Renal cortical epithelial cell (primary cell): ENCODE measurements around the gene CSNK2A2. TPM values are rescaled to one million over a fixed set of nuclear protein-coding genes. Genes with fewer than 3 reads are reported as not detected.

Source experiments
- DNase-seq: peaks from one replicate; pipeline ENCODE4 v3.0.0-alpha.2; 2011; ENCODE audit warnings: low read depth
- total RNA-seq: library from RNA; depleted of rRNA; stranded (reverse); fragments of >200 nt; gene quantifications from 2 replicates; pipeline ENCODE4 v1.2.3, GENCODE V29; 2014

Gene CSNK2A2
- total RNA-seq, 1 donor from 2014 or later: 73.6 TPM

GRCh38 chr16:58138852-58139251 lies 59.1 kb downstream of the CSNK2A2 start:
- DNase-seq: no peak

DNA sequence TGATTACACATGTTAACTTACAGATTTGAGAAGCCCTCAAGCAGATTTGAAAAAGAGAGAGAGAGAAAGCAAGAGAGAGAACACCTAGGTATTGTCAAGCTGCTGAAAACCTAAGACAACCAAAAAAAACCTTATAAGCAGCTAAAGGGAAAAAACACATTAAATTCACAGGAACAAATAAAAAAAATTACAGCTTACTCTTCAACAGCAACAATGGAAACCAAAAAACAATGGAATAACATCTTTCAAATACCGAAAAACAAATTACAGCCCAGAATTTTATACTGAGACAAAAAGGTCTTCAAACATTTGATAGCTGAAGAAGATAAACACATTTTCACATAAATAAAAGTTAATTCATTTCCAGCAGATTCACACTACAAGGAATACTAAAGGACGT lies 60.3 kb downstream of the CSNK2A2 start:
- DNase-seq: no peak

GRCh38 chr16:58129097-58129936 lies 68.6 kb downstream of the CSNK2A2 start, which contains the start of gene CFAP20:
Gene CFAP20, minus strand, starts transcription at chr16:58129381. Its CDS starts 266 bp downstream, at chr16:58129115.
- peak; percentile 99 for DNase-seq

DNA sequence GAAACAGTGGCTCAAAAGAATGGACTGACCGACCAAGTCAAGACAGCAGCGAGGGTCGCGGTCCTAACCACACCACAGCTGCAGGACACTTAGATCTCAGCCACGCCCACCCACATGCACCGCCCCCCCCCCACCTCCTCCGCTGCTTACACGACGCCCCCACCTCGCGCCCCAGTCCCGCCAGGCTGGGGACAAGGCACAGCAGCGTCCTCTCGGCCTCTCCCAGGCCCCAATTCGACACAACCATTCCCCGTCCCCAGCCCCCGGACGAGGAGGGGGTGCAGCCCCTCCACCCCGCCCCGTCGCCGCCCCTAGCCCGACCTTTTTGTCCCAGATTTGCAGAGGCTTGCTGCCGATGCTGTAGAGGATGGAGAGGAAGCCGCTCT lies 69.2 kb downstream of the CSNK2A2 start:
- DNase-seq: no peak

GRCh38 chr16:58128181-58128631 lies 69.7 kb downstream of the CSNK2A2 start:
- no peak for DNase-seq

GRCh38 chr16:58127634-58128033 lies 70.3 kb downstream of the CSNK2A2 start:
- no peak for DNase-seq

DNA sequence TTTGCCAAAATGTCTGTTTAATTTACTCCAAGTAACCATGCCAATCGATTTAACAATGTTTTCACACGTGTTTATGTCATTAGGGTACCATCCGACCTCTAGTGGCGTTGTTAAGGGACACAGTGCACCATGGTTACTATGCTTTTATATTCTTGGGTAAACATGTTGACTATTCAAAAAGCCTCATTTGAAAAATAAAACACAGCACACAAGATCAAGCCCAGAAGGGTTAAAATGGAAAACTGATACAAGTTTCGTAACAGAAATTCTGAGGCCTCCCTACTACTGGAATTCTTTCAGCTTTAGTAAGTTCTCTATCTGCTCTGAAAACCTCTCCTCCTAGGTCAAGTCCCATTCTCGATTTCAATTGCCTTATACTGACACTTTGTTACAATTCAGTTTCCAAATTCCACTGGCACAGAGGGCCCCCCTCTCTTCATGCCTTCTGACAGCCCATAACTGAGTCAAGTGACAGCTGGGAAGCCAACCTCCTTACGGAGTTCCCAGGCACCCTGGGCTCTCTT lies 70.8 kb downstream of the CSNK2A2 start:
- DNase-seq: peak; percentile 82

DNA sequence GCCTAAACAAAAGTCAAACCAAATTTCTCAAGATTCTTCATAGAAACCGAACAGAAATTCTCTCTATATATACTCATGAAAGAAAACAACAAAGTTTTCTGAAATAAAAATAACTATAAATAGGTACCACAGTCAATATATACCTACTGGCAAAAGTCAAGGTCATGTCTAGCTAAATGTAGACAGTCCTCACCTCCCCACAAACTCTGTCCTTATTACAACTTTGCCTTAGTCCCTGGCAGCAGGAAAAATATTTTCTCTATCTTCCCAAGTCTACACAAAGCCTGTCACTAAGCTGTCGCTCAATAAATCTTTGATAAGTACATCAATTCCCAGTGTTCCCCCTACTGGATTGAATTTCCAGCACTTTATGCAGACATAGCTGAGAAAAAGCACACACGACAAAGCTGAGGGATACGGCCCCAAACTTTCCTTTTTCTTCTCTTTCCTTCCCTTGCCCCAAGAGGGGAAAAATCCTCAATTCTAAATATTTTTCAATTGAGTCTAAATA lies 71.4 kb downstream of the CSNK2A2 start:
- DNase-seq: no peak

- DNase-seq: no peak
Observed at GRCh38 chr16:58125781-58126335, 72.0 kb downstream of the CSNK2A2 start.

DNA sequence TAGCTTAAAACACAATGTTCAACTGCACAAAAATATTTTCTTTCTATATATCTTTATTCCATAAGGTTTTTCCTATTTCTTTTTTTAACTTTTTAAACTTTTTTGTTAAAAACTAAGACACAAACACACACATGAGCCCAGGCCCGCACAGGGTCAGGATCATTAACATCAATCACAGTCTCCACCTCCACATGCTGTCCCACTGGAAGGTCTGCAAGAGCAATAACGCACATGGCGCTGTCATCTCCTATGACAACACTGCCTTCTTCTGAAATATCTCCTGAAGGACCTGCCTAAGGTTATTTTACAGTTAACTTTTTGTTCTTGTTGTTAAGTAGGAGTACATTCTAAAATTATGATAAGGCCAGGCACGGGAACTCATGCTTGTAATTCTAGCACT lies 72.9 kb downstream of the CSNK2A2 start:
- DNase-seq: no peak

DNA sequence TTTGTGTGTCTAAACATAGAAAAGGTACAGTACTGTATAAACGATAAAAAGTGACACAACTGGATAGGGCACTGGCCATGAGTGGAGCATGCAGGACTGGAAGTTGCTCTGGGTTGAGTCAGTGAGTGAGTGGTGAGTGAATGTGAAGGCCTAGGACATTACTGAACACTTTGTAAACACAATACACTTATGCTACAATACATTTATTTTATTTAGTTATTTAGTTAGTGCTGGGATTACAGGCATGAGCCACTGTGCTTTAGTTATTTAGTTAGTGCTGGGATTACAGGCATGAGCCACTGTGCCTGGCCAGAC lies 73.3 kb downstream of the CSNK2A2 start:
- DNase-seq: peak; percentile 42

DNA sequence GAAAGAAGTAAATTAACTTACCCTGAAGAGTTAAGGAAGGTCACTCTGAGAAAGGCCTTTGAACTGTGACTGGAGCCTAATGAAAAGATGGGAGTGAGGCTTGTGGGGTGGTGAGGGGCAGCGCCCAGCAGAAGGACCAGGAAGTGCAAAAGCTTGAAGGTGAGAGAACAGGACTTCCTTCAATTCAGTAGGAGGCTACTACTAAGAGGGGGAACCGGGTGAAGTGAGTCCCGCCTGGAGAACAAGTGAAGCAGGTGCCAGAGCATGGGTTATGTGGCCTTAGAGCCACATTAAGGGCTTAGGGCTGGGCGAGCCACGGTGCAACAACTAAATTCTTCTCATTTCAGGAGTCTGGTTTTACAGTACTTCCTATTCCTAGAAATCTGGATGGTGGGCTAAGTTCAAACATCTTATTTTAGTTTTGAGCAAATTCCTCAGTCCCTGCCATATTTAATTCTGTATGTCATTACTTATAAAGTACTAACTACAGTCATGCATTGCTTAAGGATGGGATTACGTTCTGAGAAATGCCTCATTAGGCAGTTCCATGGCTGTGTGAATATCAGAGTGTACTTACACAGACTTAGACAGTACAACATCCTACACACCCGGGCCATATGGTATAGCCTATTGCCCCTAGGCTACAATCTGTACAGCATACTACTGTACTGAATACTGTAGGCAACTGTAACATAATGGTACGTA lies 73.9 kb downstream of the CSNK2A2 start:
- no peak for DNase-seq

DNA sequence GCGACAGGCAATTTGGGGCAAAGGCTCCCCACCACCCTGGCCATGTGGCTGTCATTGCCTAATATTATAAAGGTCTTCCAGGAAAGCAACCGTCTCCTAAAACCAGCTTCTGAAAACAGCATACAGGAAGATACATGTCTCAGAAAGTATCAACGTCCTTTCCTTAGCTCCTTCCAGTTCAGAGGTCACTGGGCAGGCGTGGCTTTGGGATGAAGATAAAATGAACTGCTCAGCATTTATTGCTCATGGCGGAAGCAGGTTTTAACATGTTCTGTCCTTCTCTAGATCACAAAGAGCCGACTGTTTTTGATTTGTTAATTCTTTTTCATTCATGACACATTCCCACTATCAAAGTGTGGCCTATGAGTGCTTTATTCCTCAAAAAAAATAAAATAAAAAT lies 76.8 kb downstream of the CSNK2A2 start:
- DNase-seq: no peak

- DNase-seq: no peak
Observed at GRCh38 chr16:58120234-58120633, 77.7 kb downstream of the CSNK2A2 start.

DNA sequence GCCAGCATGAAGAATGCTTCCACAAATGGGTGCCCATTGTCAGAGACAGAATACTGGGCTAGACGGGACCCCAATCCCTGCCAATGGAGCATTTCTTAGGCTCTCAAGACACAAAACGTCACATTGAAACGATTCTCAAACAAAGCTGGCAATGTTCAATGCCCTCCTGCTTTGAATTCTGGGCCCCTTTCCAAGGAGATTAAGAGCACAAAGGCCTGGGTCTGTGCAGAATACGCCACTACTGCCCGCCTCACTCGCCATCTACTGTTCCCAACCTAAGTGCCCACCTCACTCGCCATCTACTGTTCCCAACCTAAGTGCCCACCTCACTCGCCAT lies 78.4 kb downstream of the CSNK2A2 start:
- no peak for DNase-seq

DNA sequence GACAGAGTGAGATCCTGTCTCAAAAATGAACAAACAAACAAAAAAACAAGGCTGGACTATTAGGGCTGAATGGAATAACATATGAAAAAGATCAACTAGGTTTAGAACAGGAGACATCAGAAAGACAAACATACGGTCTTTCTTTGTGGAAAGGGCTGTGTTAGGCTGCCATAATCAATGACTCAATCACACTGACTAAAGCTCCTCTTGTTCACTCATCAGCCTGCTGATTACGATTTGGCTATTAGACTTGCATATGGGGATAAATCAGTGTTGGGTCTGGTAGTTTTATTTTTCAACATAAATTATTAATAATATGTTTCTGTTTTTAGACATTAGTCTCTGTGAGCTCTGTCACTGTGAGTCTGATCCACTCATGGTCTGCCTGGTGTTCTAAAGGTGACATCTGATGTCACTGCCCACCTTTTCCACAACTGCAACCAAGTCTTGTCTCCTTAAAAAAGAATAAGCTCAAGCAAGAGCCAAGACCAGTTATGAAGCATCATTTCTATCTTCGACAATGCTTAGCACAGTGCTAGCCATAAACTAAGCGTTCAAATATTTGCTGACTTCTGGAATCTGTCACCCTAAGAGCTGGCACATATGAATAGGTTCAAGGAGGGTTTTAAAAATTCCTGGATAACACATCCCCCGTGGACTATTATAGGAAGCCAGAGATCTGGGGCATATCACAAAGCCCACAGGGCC lies 79.0 kb downstream of the CSNK2A2 start:
- no peak for DNase-seq

DNA sequence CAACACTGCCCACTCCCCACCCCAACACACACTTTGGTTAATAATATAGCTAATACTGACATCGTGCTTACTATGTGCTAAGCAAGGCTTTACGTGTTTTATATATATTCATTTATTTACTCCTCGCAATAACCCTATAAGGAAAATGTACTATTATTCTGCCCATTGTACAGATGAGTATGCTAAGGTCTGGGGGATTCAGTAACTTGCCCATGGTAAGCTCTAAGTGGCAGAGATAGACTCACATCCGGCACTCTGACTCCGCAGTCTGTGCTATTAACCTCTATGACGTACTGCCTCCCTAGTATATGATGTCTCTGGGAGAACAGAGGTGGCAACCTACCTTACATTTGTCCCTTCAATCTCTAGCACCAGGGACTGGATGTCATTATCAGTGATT lies 81.4 kb downstream of the CSNK2A2 start:
- no peak for DNase-seq

DNA sequence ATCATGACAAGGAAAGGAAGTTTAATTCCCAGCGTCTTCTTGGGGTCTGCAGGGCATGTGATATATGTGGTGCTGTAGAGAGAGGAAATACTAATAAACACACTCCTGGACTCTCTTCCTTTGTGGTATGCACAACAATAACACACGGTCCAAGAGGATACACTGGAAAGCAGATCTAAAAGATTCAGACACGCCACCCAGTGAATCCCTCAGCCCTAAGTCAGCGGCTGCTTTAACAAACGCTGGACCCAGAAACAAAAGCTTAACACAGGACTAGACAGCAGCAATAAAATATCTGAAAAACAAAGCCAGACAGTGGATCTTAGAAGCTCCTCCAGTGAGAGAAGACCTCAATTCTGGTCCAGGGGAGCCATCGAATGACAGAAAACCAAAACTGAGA lies 81.8 kb downstream of the CSNK2A2 start:
- no peak for DNase-seq

DNA sequence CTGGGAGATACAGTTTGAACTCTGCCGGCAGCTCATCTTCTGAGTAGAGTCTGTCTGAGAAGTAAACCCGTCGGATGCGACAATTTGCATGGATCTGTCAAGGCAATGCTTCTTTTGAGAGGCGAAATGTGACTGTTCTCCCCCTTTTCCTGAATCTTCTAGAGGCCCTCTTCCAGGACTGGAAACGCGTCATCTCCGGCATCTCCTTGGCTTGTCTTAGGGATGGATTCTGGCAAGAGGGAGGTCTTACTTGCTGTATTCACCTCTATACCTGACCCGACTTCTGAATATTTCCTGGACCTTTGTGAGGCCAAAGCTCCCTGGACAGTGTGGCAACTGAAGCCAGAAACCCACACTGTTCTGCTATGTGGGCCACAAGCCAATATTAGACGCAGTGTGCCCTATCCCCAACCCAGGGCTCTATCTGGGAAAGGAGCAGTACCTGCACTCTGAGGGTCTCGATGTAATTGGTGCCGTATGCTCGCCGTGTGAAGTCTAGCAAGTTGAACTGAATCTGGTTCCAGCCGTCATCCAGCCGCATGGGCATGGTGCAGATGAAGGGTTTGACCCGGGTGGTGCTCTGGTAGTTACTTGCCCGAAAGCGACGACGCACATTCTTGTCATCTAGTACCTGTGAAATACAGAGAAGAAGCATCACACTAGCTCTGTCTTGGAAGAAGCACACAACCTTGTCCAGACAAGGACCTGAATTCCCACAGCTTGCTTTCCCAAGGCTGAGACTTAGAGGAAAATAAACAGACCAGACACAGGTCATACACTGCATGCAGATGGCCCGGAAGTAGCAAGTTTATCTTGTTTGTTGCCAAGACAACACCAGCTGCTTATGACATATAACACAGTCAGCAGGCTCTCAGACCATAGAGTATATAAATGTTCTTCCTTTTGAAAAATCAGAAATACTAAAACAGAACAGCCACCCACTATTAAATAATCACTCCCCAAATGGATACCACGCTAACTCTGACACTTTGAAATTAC lies 82.8 kb downstream of the CSNK2A2 start:
- DNase-seq: no peak

GRCh38 chr16:58111302-58111627 lies 86.6 kb downstream of the CSNK2A2 start:
- no peak for DNase-seq
